Tongue (tissue), 2 donors: ENCODE results near the gene GMNN. TPM values are rescaled to one million over a fixed set of nuclear protein-coding genes. Genes with fewer than 3 reads are reported as not detected.
"Not testable (repeated sequence)": the region's sequence is repeated elsewhere in the genome, so short reads cannot be mapped to it uniquely, and the experiment has no call there.

Experiments used
- DNase-seq: peaks from one replicate; pipeline ENCODE4 v3.0.0-alpha.2; 2015
- total RNA-seq: library from RNA; depleted of rRNA; stranded (reverse); fragments of >200 nt; gene quantifications from one replicate; pipeline ENCODE4 v1.2.3, GENCODE V29; 2014

Gene GMNN
- total RNA-seq, result 19.2 TPM

DNA sequence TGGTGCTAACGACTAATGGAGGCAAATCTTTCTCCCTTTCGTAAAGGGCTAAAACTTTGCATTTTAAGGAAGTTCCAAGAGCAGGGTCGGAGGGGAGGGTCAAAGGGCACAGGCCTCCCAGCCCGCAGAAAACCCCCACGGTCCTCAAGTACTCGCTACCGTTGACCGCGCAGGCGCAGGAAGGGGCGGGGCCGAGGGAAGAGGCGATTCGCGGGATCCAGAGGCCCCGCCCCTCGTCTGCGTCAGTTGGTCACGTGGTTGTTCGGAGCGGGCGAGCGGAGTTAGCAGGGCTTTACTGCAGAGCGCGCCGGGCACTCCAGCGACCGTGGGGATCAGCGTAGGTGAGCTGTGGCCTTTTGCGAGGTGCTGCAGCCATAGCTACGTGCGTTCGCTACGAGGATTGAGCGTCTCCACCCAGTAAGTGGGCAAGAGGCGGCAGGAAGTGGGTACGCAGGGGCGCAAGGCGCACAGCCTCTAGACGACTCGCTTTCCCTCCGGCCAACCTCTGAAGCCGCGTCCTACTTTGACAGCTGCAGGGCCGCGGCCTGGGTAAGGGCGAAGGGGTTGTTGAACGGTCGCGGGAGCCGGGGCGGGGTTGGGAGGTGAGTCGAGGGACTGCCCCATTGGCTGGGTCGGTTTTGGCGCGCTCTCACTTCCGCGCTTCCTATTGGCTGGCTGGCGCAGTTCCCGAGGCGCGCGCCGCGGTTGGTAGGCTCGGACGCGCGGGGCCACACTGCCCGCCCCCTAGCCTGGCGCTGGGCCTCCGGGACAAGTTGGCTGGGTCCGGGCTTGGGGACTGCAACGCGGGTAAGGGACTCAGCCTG, at the start of gene GMNN:
Gene GMNN, plus strand, starts transcription at position 242 of the 824 bp plus-strand sequence. CDS start 2,310 bp downstream, outside the sequence.
- DNase-seq, result peak; percentile 99

GRCh38 chr6:24730653-24731052, 44.1 kb upstream of the GMNN start:
- DNase-seq, result not testable (repeated sequence)

DNA sequence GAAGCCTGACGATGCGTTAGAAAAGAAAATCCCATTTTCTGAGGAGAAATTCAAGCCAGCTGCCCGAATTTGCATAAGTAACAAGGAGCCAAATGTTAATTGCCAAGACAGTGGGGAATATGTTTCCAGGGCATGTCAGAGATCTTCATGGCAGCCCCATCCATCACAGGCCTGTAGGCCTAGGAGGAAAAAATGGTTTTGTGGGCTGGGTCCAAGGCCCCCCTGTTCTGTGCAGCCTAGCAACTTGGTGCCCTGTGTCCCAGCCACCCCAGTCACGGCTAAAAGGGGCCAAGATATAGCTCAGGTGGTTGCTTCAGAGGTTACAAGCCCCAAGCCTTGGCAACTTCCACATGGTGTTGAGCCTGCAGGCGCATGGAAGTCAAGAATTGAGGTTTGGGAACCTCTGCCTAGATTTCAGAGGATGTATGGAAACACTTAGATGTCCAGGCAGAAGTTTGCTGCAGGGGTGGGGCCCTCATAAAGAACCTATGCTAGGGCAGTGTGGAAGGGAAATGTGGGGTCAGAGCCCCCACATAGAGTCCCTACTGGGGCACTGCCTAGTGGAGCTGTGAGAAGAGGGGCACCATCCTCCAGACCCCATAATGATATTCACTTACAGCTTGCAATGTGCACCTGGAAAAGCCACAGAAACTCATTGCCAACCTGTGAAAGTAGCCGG, 43.1 kb upstream of the GMNN start:
- DNase-seq, result not testable (repeated sequence)

- DNase-seq, result no peak
Observed at GRCh38 chr6:24734166-24734565, 40.6 kb upstream of the GMNN start.

GRCh38 chr6:24734710-24735109, 40.0 kb upstream of the GMNN start:
- DNase-seq, result not testable (repeated sequence)

GRCh38 chr6:24738741-24739140, 36.0 kb upstream of the GMNN start:
- no peak for DNase-seq

DNA sequence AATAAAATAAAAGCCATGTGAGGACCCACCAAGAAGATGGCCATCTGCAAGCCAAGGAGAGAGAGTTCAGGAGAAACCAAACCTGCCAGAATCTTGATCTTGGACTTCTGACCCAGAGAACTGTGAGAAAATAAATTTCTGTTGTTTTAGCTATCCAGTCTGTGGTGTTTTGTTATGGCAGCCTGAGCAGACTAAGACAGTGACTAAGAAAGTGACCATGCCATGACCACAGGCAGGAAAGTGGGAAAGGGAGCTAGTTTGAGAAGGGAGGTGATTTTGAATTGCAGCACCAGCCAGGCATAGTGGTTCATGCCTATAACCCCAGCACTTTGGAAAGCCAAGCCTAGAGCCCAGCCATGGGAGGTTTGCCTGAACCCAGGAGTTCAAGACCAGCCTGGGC, 33.9 kb upstream of the GMNN start:
- DNase-seq, result no peak

DNA sequence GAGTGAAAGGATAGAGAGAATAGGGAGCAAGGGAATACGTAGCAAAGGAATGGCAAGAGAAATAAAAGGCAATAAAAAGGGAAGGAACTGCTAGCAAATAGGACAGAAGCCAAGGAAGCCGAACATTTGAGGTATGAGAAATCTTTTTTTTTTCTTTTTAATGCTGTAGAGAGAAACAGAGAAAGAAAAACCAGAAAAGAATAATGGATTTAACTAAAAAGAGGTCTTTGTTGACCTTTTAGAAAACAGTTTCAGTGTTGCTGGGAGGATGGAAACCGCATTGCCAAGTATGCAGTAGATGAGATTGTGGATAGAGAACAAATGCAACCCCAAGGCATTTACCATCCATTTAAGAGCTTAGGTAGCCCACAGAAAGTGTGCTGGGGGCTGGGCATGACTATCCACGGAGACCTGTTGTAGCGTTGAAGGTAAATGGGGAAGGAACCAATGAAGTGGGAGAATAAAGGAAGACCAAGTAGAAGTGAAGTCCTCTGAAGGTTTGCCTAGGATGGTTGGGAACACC, 32.5 kb upstream of the GMNN start:
- no peak for DNase-seq

DNA sequence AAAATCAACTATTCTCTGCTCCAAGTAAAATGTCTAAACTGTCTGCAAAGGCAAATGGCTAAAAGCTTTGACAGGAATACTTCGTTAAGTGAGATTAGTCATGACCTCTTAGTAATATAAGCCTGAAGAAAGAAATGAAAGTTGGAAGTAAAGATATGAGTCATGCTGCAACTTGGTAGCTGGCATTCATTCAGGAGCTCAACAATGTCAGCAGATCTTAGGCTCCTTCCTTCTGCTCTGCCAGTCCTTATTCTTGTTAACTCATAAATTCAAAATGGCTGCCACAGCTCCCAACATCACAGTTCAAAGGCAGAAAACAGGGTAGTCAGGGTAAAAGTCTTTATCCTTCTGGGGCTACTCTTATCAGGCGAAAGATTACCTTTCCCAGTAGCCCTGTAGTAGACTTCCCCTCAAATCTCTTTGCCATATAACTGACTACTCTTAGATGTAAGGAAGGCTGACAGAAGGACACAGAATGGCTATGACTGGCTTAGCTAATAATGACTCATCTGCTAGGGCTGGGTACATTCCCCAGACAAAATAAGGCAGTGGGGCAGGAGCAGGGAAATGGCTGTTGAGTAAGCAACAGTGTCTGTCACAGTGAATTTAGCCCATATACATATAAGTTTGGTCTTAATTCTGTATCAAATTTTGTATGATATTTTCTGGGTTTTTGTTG, 31.3 kb upstream of the GMNN start:
- no peak for DNase-seq

DNA sequence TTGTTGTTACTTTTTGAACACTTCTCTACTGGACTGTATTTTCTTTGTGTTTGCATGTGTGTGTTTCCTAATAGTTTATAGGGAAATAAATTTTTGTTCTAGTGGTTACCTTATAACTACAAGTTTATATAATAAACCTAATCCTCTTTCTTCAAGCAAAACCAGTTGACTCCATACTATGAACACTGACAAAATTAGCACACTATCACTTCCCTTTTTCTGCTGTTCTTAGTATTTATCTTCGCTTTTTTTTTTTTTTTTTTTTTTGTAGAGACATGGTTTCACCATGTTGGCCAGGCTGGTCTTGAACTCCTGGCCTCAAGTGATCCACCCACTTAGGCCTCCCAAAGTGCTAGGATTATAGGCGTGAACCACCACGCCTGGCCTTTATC, 30.8 kb upstream of the GMNN start:
- DNase-seq, result no peak

GRCh38 chr6:24744911-24745310, 29.8 kb upstream of the GMNN start:
- no peak for DNase-seq

DNA sequence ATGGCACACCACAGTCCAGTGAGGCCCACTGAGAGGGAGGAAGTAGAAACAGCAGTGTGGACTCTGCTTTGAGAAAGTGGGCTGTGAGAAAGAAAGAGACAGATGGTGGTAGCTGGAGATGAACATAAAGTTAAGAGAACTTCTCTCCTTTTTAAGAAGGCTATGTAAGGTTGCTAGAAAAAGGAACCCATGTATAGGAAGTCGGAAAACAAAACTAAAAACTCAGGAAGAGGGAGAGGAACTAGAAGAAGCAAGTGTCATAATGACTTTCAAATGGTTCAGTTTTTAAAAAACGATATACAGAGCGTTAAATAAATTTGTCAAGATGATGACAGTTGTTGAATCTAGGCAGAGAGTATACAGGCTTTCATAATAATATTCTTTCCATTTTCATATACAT, 25.4 kb upstream of the GMNN start:
- no peak for DNase-seq

- DNase-seq, result not testable (repeated sequence)
Observed at GRCh38 chr6:24750878-24751277, 23.9 kb upstream of the GMNN start.

GRCh38 chr6:24752503-24752902, 22.2 kb upstream of the GMNN start:
- DNase-seq, result no peak

GRCh38 chr6:24752917-24753492, 21.7 kb upstream of the GMNN start:
- DNase-seq, result no peak

GRCh38 chr6:24753545-24753944, 21.2 kb upstream of the GMNN start:
- no peak for DNase-seq

GRCh38 chr6:24754378-24754777, 20.4 kb upstream of the GMNN start:
- not testable (repeated sequence) for DNase-seq

DNA sequence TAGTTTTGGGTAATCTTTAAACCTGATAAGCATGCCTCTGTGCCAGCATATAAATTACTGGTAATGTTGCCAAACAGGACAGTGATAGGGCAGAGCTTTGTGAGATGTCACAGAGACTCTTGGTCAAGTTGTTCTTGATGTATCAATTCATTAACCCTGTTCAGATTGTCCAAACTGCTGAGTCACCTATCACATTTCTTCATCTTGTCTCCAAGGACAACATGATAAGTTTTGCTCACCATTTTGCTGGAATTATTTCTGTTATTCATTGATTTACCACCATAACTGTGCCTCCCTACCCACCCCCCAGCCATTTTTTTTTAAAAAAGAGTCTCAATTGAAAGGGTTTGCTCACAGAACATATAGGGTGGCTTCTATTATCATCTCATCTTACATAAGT, 19.5 kb upstream of the GMNN start:
- DNase-seq, result no peak

GRCh38 chr6:24757611-24758010, 17.1 kb upstream of the GMNN start:
- no peak for DNase-seq

DNA sequence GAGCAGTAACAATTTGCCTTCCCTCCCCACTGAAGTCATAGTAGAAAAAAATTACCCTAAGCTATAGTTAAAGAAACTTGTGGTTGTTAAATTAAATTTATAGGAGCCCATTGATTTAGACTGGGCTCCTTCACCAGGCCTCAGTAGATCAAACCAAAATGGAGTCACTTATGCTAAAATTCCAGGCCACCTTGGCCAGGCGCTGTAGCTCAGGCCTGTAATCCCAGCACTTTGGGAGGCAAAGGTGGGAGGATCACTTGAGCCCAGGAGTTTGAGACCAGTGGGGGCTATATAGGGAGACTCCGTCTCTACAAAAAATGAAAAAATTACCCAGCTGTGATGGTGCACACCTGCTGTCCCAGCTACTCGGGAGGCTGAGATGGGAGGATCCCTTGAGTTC, 15.0 kb upstream of the GMNN start:
- no peak for DNase-seq

- DNase-seq, result no peak
Observed at GRCh38 chr6:24760210-24760609, 14.5 kb upstream of the GMNN start.

DNA sequence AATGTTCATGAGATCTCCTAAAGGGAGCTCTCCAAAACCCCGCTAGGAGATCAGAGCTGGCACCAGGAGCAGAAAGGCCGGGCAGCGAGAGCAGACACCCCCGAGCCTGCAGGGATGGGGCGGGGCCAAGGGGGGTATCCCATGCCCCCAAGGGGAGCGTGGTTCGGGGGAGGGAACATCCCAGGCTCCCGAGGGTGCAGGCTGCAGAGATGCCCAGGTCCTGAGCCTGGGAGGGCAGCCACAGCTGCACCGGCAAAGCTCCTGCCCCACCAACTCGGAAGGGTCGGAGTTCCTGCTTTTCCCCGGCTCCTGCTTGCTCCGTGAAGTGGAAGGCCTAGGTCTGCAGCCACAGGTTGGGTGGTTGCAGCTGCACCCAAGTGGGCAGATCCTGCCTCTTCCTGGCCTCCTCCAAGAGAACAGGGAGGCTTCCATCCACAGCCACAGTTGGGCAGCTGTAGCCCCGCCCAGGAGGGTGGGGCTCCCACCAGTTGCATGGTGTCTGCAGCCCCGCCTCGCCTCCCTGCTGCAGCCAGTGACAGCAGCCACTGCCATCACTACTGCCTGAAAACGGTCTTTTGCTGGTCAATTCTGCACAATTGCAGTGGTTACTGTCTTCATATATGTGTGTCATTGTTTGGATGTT, 13.4 kb upstream of the GMNN start:
- no peak for DNase-seq
